ENCODE measurements around the gene MPPE1. TPM values are rescaled to one million over a fixed set of nuclear protein-coding genes. Genes with fewer than 3 reads are reported as not detected.
A peak's percentile ranks its signal among the peaks of the same experiment; 100 is the strongest.
"Not testable (repeated sequence)": the region's sequence is repeated elsewhere in the genome, so short reads cannot be mapped to it uniquely, and the experiment has no call there.

MPPE1 gene
- total RNA-seq, 6 donors from 2014 or later: 37.4 to 114 (median 75.3) TPM

- Histone ChIP-seq H3K27ac (no peak overlapping the region), H3K4me3 (no peak overlapping the region), H3K4me1 (peaks cover 0 to 3% (median 0%) of the 10 kb centered on the region in 4 donors), H3K36me3 (no peaks in the 10 kb centered on the region), H3K27me3 (no peaks in the 10 kb centered on the region), H3K9me3 (no peaks in the 10 kb centered on the region)
- TF ChIP-seq POLR2A (IDR thresholded peaks at IDR 0.05): no peak
- no peak for TF ChIP-seq POLR2AphosphoS5 (IDR thresholded peaks at IDR 0.05)
- TF ChIP-seq EP300 (IDR thresholded peaks at IDR 0.05): no peak
- TF ChIP-seq CTCF (IDR thresholded peaks at IDR 0.05): no peak
- WGBS, 2 donors: 0 to 52% methylated on average over 1 of the region's 1 CpG
- DNase-seq (peak in 1 of 2 donors; percentile 60), ATAC-seq (ENCODE audit: low FRiP score in 2 of 2) (no peak)
Observed at GRCh38 chr18:11927497-11927896, 19.4 kb upstream of the MPPE1 start.

- 76 to 79% methylated on average over 11 to 12 of the region's 12 CpGs for WGBS, 2 donors
- Histone ChIP-seq H3K9me3 (no peaks in the 10 kb centered on the region), H3K4me1 (peaks cover 0 to 3% (median 0%) of the 10 kb centered on the region in 4 donors), H3K27ac (no peak overlapping the region), H3K27me3 (no peaks in the 10 kb centered on the region), H3K4me3 (no peak overlapping the region), H3K36me3 (no peaks in the 10 kb centered on the region)
- ATAC-seq (ENCODE audit: low FRiP score in 2 of 2): no peak
- no peak for DNase-seq
- TF ChIP-seq POLR2A (IDR thresholded peaks at IDR 0.05): no peak
- TF ChIP-seq POLR2AphosphoS5 (IDR thresholded peaks at IDR 0.05): no peak
- TF ChIP-seq CTCF (IDR thresholded peaks at IDR 0.05): no peak
- TF ChIP-seq EP300 (IDR thresholded peaks at IDR 0.05): no peak
Observed at GRCh38 chr18:11925800-11926481, 17.8 kb upstream of the MPPE1 start.

GRCh38 chr18:11923450-11923849 is 15.3 kb upstream of the MPPE1 start:
- TF ChIP-seq POLR2AphosphoS5 (IDR thresholded peaks at IDR 0.05) (no peak), POLR2A (IDR thresholded peaks at IDR 0.05) (no peak), EP300 (IDR thresholded peaks at IDR 0.05) (no peak), CTCF (IDR thresholded peaks at IDR 0.05) (no peak)
- Histone ChIP-seq H3K27ac (no peak overlapping the region), H3K27me3 (no peaks in the 10 kb centered on the region), H3K4me3 (no peak overlapping the region), H3K9me3 (no peaks in the 10 kb centered on the region), H3K36me3 (no peaks in the 10 kb centered on the region), H3K4me1 (peaks cover 0 to 3% (median 0%) of the 10 kb centered on the region in 4 donors)
- DNase-seq (no peak), ATAC-seq (ENCODE audit: low FRiP score in 2 of 2) (no peak)
- 64 to 97% methylated on average over 3 of the region's 3 CpGs for WGBS, 2 donors

- ATAC-seq (ENCODE audit: low FRiP score in 2 of 2); H3K27me3 ChIP-seq; H3K4me3 ChIP-seq; DNase-seq; H3K36me3 ChIP-seq; H3K9me3 ChIP-seq; H3K27ac ChIP-seq; H3K4me1 ChIP-seq: not testable (repeated sequence)
- 93 to 94% methylated on average over 5 of the region's 5 CpGs for WGBS, 2 donors
Observed at GRCh38 chr18:11919522-11919921, 11.4 kb upstream of the MPPE1 start.

- H3K27ac ChIP-seq: peak overlapping the region in 3 of 4 donors; percentile 27 to 79 (median 39)
- H3K4me3 ChIP-seq, H3K36me3 ChIP-seq, H3K27me3 ChIP-seq, H3K9me3 ChIP-seq, H3K4me1 ChIP-seq: not testable (repeated sequence)
- DNase-seq: peak in 1 of 2 donors; percentile 52
- WGBS, 2 donors: 58 to 60% methylated on average over 4 of the region's 4 CpGs
- peak; percentile 61 to 63 for ATAC-seq (ENCODE audit: low FRiP score in 2 of 2)
Observed at GRCh38 chr18:11916880-11917279, 8.8 kb upstream of the MPPE1 start.

GRCh38 chr18:11909591-11910026 is 1.5 kb upstream of the MPPE1 start:
- peak in 1 of 4 donors; percentile 57 for TF ChIP-seq POLR2A (IDR thresholded peaks at IDR 0.05)
- no peak for TF ChIP-seq CTCF (IDR thresholded peaks at IDR 0.05)
- TF ChIP-seq POLR2AphosphoS5 (IDR thresholded peaks at IDR 0.05): peak in 1 of 2 donors; percentile 39
- no peak for TF ChIP-seq EP300 (IDR thresholded peaks at IDR 0.05)
- Histone ChIP-seq H3K27ac (peak overlapping the region; percentile 99 to 100 (median 100)), H3K4me1 (peaks cover 13 to 28% (median 16%) of the 10 kb centered on the region in 4 donors), H3K4me3 (peak overlapping the region in 3 of 4 donors; percentile 59 to 73 (median 62)), H3K9me3 (no peaks in the 10 kb centered on the region), H3K36me3 (peaks cover 0 to 15% (median 2%) of the 10 kb centered on the region in 4 donors), H3K27me3 (no peaks in the 10 kb centered on the region)
- ATAC-seq (ENCODE audit: low FRiP score in 2 of 2) (peak in 1 of 2 donors; percentile 34), DNase-seq (no peak)
- WGBS, 2 donors: 20 to 22% methylated on average over 2 of the region's 2 CpGs

All from upper lobe of left lung (tissue), 6 donors.